Mesenteric fat pad (tissue), 1 donor: ENCODE data around the gene NF2. TPM values are rescaled to one million over a fixed set of nuclear protein-coding genes. Genes with fewer than 3 reads are reported as not detected.
"Not testable (repeated sequence)": the region's sequence is repeated elsewhere in the genome, so short reads cannot be mapped to it uniquely, and the experiment has no call there.

Source experiments
- DNase-seq: peaks from one replicate; pipeline ENCODE4 v3.0.0-alpha.2; 2020; ENCODE audit warnings: low spot score
- total RNA-seq: library from RNA; stranded (reverse); fragmentation: NEBNext Ultra II Directional; extraction: Animal tissue kit (Norgen Biotek cat#: 25700); gene quantifications from one replicate; pipeline ENCODE4 v1.2.1, GENCODE V29; 2021
- donor health status: DM: yes; HTN: yes; CAD: no.

NF2 gene
- total RNA-seq, 1 donor from 2014 or later = 34.1 TPM

- DNase-seq = not testable (repeated sequence)
Observed at GRCh38 chr22:29594447-29594846, 9.0 kb upstream of the NF2 start.

GRCh38 chr22:29596408-29596807, 7.0 kb upstream of the NF2 start:
- no peak for DNase-seq

GRCh38 chr22:29597871-29598683, 5.4 kb upstream of the NF2 start:
- not testable (repeated sequence) for DNase-seq

- no peak for DNase-seq
Observed at GRCh38 chr22:29598684-29599020, 4.8 kb upstream of the NF2 start.

- no peak for DNase-seq
Observed at GRCh38 chr22:29604076-29604360, 585 bp downstream of the NF2 start.

- no peak for DNase-seq
Observed at GRCh38 chr22:29605527-29605850, 2.1 kb downstream of the NF2 start.

GRCh38 chr22:29606320-29606719, 2.9 kb downstream of the NF2 start:
- no peak for DNase-seq

GRCh38 chr22:29607426-29607825, 4.0 kb downstream of the NF2 start:
- DNase-seq = no peak

- DNase-seq = no peak
Observed at GRCh38 chr22:29609139-29609538, 5.7 kb downstream of the NF2 start.

GRCh38 chr22:29610780-29611179, 7.3 kb downstream of the NF2 start:
- DNase-seq = no peak

GRCh38 chr22:29615705-29616327, 12.4 kb downstream of the NF2 start:
- DNase-seq = no peak

- no peak for DNase-seq
Observed at GRCh38 chr22:29617922-29618629, 14.6 kb downstream of the NF2 start.

GRCh38 chr22:29621761-29622526, 18.5 kb downstream of the NF2 start:
- no peak for DNase-seq

GRCh38 chr22:29623059-29623458, 19.6 kb downstream of the NF2 start:
- DNase-seq = no peak

GRCh38 chr22:29623553-29624169, 20.2 kb downstream of the NF2 start:
- DNase-seq = no peak

GRCh38 chr22:29625090-29625825, 21.8 kb downstream of the NF2 start:
- DNase-seq = no peak

- no peak for DNase-seq
Observed at GRCh38 chr22:29626497-29627195, 23.2 kb downstream of the NF2 start.

GRCh38 chr22:29627196-29627535, 23.7 kb downstream of the NF2 start:
- no peak for DNase-seq

- no peak for DNase-seq
Observed at GRCh38 chr22:29628996-29629902, 25.8 kb downstream of the NF2 start.
